Measurements from ENCODE around the gene RNF152.

GRCh38 chr18:61876899-61877298, 15.9 kb downstream of the RNF152 start:
- TF ChIP-seq, protein P1, sequence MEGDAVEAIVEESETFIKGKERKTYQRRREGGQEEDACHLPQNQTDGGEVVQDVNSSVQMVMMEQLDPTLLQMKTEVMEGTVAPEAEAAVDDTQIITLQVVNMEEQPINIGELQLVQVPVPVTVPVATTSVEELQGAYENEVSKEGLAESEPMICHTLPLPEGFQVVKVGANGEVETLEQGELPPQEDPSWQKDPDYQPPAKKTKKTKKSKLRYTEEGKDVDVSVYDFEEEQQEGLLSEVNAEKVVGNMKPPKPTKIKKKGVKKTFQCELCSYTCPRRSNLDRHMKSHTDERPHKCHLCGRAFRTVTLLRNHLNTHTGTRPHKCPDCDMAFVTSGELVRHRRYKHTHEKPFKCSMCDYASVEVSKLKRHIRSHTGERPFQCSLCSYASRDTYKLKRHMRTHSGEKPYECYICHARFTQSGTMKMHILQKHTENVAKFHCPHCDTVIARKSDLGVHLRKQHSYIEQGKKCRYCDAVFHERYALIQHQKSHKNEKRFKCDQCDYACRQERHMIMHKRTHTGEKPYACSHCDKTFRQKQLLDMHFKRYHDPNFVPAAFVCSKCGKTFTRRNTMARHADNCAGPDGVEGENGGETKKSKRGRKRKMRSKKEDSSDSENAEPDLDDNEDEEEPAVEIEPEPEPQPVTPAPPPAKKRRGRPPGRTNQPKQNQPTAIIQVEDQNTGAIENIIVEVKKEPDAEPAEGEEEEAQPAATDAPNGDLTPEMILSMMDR (IDR thresholded peaks at IDR 0.05): no peak
- TF ChIP-seq POLR2A (IDR thresholded peaks at IDR 0.05) (no peak), EP300 (IDR thresholded peaks at IDR 0.05) (no peak)
